HG03135 (cell line): ENCODE data around the gene SEC14L5.

ENCODE experiments used
- ATAC-seq: cut with Tn5 transposase; IDR thresholded peaks from one replicate; pipeline ENCODE4 v1.9.1; 2021; ENCODE audit warnings: mild to moderate bottlenecking, moderate library complexity; ENCODE audit not compliant: unreplicated experiment

SEC14L5 gene

DNA sequence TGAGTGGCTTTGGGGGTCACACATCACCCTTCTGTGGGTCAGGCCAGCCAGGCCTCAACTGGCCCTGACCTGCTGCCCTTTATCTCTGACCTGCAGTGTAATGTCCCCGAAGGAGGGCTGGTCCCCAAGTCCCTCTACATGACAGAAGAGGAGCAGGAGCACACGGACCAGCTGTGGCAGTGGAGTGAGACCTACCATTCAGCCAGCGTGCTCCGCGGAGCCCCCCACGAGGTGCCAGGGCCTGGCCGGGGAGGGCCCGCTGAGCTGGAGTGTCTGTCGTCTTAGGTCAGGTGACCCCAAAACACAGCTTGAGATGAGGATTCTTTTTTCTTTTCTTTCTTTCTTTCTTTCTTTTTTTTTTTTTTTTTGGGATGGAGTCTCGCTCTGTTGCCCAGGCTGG is 49.1 kb downstream of the SEC14L5 start:
- ATAC-seq, result no peak

GRCh38 chr16:5008311-5008731 is 50.2 kb downstream of the SEC14L5 start:
- no peak for ATAC-seq

DNA sequence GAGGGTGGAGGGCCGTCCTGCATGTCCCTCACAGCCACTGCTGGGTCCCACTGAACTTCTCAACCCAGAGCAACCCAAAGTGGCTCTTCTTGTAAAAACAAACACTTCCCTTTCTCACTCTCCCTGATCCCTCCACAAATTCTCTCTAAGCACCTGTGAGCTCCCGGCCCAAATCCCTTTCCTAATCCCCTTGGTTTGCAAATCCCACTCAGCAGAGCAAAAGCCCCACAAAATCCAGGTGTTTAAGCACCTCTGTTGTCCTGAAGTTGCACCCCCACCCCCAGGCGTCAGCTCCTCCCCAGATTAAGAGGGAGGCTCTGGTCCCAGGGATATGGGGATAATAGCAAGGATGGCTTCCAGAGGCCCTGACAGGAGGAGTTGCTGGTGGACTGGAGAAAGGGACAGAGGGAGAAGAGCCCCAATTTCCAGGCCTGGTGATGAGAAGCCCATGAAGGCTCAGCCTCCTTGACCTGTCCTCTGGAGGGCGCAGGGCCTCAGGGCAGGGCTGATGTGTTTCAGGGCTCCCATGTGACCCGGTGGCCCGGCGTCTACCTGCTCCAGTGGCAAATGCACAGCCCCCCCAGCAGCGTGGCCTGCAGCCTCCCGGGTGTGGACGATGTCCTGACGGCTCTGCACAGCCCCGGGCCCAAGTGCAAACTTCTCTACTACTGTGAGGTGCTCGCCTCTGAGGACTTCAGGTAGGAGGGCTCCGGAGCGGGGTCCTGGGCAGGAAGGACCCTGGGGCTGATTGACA is 52.6 kb downstream of the SEC14L5 start:
- ATAC-seq, result no peak

- ATAC-seq, result no peak
Observed at GRCh38 chr16:5011637-5012036, 53.5 kb downstream of the SEC14L5 start.

- no peak for ATAC-seq
Observed at GRCh38 chr16:5012887-5013286, 54.8 kb downstream of the SEC14L5 start.

DNA sequence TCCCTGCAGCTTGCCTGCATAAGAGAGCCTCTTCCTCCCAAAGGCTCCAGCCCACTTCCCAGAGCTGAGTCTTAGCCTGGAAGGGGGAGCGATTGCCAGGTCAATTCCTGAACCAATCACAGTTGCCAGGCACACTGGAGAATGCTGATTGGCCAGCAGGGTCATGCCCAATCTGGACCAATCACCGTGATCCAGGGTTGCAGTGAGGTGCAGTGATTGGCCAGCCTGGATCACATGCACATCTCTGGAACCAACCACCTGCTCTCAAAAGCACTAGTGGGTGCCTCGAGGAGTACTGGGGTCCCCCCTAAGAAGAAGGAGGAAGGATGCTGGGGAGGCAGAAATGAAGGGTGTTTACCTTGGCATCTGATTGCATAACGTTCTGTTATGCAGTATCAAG is 57.2 kb downstream of the SEC14L5 start:
- ATAC-seq, result no peak

- no peak for ATAC-seq
Observed at GRCh38 chr16:5015887-5016286, 57.8 kb downstream of the SEC14L5 start.

DNA sequence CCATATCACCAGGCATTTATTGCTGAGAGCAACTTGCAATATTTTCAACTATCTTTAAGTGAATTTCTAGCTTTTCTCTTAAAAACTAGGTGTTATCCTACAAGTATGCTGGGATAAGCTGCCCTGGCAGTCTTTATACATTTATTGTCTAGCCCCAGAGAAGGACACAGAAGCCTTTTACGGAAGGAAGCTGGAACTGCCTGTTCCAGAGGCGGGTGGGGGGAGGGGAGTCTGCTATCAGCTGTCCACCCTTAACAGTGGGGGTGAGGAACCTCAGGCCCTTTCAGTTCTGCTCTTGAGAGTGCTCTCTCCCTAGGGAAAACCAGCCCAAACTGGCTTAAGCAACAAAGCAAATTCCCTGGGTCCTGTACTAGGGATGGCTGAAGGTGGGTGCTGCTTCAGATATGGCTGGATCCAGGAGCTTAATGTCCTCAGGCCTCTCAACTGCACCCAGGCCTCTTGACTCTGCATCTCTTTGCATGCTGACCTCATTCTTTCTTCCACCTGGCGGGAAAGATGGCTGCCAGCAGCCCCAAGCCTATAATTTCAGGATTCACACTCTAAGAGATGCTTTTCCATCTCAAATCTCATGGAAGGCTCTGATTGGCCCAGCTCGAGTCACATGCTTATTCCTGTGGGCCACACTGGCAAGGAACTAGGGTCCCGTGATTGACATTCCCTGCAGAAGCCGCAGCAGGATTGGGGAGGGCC is 59.0 kb downstream of the SEC14L5 start:
- no peak for ATAC-seq

DNA sequence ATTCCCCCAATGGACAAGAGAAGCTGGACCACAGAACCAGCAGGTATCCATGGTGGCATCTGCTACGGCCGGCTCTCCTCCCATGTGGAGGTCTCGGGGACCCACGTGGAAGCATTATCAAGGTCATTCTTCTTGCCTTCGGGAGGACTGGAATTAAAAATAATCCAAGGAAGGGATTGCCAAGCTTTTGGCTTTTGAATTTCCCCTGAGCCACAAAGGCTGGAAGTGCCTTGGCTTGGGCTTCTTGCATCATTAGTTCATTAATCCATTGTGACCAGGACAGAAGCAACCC is 59.5 kb downstream of the SEC14L5 start:
- ATAC-seq, result no peak

DNA sequence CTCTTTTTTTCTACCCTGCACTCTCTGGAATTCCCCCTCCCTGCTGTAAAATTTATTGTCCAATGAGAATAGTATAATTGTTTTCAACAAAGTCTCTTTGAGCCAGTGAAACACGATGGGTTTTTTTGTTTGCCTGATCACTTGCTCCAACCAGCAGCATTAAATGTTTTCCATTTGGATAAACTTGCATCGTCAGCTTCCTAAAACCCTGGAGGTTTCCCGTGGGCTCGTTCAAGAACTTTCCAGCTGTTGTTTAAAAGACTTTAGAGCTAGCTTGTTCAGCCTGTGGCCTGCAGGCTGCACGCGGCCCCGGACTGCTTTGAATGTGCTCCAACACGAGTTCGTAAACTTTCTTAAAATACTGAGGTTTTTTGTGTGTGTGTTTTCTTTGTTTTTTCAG is 60.7 kb downstream of the SEC14L5 start:
- ATAC-seq, result no peak

GRCh38 chr16:5019775-5020174 is 61.6 kb downstream of the SEC14L5 start:
- ATAC-seq, result no peak

DNA sequence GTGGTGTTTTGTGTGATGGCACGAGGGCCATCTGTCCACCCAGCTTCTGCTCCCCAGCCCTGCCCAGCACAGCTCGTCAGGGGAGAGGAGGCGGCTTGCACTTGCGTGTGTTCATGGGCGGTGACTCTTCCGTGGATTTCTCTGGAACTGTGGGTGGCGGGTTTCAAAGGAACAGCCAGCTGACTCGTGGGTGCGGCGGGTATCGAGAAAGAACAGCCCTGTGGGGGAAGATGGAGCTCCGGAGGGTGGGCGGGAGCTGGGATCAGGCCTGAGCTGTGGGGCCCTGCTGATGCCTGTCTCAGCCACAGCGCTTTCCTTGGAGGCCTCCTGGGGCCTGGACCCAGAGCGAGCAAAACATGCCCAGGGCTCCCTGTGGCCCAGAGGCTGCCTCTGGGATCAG is 62.4 kb downstream of the SEC14L5 start:
- ATAC-seq, result no peak

DNA sequence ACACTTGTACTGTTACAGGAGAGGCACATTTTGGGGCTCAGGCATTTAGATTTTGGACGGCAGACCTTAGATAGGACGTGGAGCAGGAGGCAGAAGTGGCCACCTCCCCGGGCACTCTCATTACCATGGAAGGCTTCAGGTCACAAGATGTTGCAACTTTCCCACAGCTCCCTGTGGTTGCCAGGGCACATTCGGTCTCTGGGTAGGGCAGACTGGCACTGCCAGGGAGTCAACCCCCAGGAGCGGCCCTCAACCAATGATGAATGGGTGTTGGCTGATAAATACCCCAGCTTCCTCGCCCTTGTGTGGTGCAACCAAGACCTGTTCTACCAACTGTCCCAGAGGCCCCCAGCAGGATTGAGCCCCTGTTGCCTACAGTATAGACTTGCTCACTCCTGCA is 64.4 kb downstream of the SEC14L5 start:
- no peak for ATAC-seq

DNA sequence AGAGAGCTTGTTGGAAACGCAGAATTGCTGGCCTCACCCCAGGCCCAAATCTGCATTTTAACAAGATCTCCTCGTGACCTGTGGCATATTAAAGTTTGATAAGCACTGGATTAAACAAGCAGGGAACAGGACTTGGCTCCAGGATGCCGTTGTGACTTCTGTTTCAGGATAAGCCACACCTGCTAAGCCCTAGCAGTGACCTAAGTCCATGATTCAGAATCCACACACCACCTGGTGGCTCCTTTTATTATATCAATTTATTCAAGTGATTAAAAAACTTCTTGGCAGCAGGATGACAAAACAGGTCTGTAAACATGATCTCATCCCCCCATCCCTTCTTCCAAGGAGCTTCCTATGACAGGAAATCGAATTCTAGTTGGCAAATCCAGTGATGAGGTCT is 66.5 kb downstream of the SEC14L5 start:
- ATAC-seq, result no peak

DNA sequence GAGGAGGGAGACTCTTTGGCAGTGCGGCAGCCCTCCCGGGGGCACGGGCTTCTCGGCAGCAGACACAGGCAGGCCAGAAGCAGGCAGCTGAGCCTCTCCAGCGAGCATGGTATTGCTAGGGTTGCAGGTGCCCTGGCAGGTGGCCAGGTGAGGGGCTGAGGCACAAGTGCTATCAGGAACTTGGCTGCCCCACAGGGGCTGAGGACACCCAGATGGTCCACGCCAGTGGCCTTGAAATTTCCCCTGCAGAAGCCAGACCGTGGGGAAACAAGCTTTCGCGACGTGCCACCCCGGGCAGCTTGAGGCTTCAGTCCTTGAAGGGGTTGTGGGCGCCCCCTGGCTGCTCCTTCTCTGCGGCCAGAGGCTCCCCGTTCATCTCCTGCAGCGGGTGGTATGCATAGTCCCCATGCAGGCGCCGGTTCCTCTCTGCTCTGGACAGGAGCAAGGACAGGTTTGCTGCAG is 67.1 kb downstream of the SEC14L5 start:
- no peak for ATAC-seq

DNA sequence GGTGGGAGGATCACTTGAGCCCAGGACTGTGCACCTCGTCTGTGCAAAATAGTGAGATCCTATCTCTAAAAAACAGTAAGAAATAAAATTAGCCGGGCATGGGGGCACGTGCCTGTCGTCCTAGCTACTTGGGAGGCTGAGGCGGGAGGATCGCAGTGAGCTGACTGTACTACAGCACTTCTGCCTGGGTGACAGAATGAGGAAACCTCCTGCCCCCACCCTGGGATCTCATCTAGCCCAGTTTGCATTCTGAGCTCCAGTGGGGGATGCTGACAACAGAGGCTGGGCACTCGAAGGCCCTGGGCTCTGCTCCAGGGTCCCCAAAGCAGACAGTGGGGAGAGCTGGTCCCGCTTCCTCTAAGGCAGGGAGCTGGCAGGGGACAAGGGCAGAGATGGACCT is 68.5 kb downstream of the SEC14L5 start:
- no peak for ATAC-seq

DNA sequence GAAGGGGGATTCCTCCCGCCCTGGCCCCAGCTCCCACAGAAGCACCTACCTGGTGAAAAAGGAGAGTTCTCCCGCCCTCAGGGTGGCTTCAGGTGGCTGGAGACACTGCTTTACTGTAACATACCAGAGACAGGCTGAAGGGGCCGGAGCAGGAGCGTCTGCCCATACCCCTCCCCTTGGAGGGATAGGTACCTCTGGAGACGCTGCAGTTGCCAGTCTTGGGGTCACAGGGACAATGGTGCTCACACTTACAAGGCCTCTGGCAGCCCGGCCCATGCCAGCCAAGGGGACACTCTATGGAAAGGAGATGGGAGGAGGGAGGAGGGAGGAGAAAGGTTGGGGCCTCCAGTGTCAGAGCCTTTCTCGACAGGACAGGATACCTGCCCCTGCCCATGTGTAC is 69.0 kb downstream of the SEC14L5 start:
- no peak for ATAC-seq

GRCh38 chr16:5027575-5028235 is 69.6 kb downstream of the SEC14L5 start:
- ATAC-seq, result no peak

DNA sequence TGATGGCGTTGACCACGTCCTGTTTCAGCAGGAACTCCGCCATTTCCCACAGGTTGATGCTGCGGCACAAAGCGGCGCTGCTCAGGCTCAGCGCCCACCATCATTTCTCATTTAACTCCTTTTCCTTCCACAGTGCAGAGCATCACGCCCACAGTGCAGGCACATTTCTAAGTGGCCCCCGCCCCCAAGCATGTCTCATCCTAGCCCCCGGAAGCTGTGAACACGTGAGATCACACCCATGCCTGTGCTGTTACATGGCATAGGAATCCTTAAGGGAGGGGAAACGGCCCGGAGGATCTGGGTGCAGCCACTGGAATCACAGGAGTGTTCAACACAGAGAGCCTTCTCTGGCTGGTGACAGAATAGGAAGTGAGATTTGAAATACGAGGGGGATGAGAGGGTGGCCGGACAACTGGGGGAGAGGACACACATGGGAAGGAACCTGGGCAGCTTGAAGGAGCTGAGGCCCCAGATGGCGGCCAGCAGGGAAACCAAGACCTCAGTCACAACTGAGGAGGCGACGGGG is 70.9 kb downstream of the SEC14L5 start:
- ATAC-seq, result no peak

DNA sequence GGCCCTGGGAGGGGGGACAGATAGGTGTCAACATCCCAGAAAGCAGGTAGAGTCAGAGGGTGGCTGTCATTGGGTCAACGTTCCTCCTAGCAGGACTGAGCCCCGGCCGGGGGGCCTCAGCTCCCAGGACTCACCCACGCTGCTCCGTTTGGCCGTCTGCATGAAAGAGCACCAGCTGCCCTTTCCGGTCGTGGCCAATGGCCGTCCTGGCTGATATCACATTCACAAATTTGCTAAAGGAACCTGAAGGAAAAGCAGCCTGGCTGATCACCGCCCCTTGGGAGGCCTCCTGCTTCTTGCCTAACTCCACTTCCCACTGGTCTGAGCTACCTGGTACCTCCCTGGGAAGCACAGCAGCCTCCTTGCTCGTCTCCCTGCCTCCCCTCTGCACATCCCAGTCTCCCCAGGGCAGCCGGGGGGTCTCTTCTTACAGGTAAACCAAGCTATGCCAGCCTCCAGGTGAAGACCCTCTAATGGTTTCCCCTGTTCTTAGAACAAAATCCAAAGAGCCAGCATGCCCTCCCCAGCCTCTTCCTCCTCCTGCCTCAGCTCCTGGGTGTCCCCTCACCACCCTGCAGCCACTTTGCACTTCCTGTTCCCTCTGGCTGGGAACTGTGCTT is 72.2 kb downstream of the SEC14L5 start:
- ATAC-seq, result no peak

DNA sequence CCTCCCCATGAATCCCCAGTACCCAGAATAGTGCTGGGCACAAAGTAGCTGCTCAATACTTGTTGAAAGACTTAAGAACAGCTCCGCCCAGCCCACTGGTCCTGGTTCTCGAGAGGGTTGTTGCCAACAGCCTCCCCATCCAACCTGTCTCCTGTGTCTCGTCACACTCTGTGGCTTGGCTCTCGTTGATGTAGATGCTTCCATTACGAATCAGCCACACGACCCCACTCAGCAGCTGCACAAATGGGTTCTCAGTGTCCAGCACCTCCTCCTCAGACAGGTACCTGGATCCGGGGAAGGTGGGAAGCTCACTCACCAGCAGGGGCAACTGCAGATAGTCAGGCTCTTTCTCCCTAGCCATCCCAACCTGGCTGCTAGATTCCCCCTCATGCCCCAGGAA is 73.5 kb downstream of the SEC14L5 start:
- ATAC-seq, result no peak
